ENCODE results near the gene CRYBG1. TPM values are rescaled to one million over a fixed set of nuclear protein-coding genes. Genes with fewer than 3 reads are reported as not detected.

Gene CRYBG1
- total RNA-seq, 1 donor from 2014 or later: 0.06 TPM

GRCh38 chr6:106369739-106370138, 9.2 kb downstream of the CRYBG1 start:
- TF ChIP-seq EZH2phosphoT487 (IDR thresholded peaks at IDR 0.05): no peak
- TF ChIP-seq EZH2 (IDR thresholded peaks at IDR 0.05): no peak
- TF ChIP-seq CTCF (IDR thresholded peaks at IDR 0.05): no peak
- H3K27ac Mint-ChIP-seq: no peak overlapping the region

GRCh38 chr6:106370639-106371038, 10.1 kb downstream of the CRYBG1 start:
- Histone ChIP-seq H3K36me3 (no peaks in the 10 kb centered on the region), H2AFZ (replicated peaks) (no peak overlapping the region), H4K20me1 (ENCODE audit: low read depth) (no peaks in the 10 kb centered on the region), H3K79me2 (ENCODE audit: low read depth) (no peaks in the 10 kb centered on the region), H3K4me3 (no peak overlapping the region), H3K9me3 (ENCODE audit: low read depth) (no peaks in the 10 kb centered on the region), H3K27ac (no peak overlapping the region), H3F3A (ENCODE audit: low read depth) (no peaks in the 10 kb centered on the region), H3K4me2 (no peak overlapping the region), H3K27me3 (no peaks in the 10 kb centered on the region), H3K4me1 (no peaks in the 10 kb centered on the region), H3K9ac (no peak overlapping the region)
- no peaks in the 10 kb centered on the region for H3K9me3 Mint-ChIP-seq
- no peak overlapping the region for H3K27ac Mint-ChIP-seq
- H3K36me3 Mint-ChIP-seq: no peaks in the 10 kb centered on the region
- DNase-seq (ENCODE audit: low spot score): no peak
- H3K4me3 Mint-ChIP-seq: no peak overlapping the region
- H3K27me3 Mint-ChIP-seq (ENCODE audit: insufficient read depth, low read depth): peaks cover 6% of the 10 kb centered on the region
- TF ChIP-seq EZH2 (IDR thresholded peaks at IDR 0.05): no peak
- TF ChIP-seq EZH2phosphoT487 (IDR thresholded peaks at IDR 0.05): no peak
- TF ChIP-seq CTCF (IDR thresholded peaks at IDR 0.05): no peak
- no peaks in the 10 kb centered on the region for H3K4me1 Mint-ChIP-seq

More at GRCh38 chr6:106369739-106370138, 9.2 kb downstream of the CRYBG1 start:
- H3K36me3 ChIP-seq: no peaks in the 10 kb centered on the region
- no peaks in the 10 kb centered on the region for H3K9me3 ChIP-seq (ENCODE audit: low read depth)
- no peaks in the 10 kb centered on the region for H3K4me1 Mint-ChIP-seq
- no peak overlapping the region for H3K4me3 ChIP-seq
- H3K9ac ChIP-seq: no peak overlapping the region
- H3K4me2 ChIP-seq: no peak overlapping the region
- H4K20me1 ChIP-seq (ENCODE audit: low read depth): no peaks in the 10 kb centered on the region
- H3K27me3 ChIP-seq: no peaks in the 10 kb centered on the region
- no peaks in the 10 kb centered on the region for H3K4me1 ChIP-seq
- peaks cover 7% of the 10 kb centered on the region for H3K27me3 Mint-ChIP-seq (ENCODE audit: insufficient read depth, low read depth)
- DNase-seq (ENCODE audit: low spot score): no peak
- no peaks in the 10 kb centered on the region for H3K36me3 Mint-ChIP-seq
- H3K9me3 Mint-ChIP-seq: no peaks in the 10 kb centered on the region
- no peaks in the 10 kb centered on the region for H3K79me2 ChIP-seq (ENCODE audit: low read depth)
- H2AFZ ChIP-seq (replicated peaks): no peak overlapping the region
- no peak overlapping the region for H3K27ac ChIP-seq
- no peak overlapping the region for H3K4me3 Mint-ChIP-seq
- no peaks in the 10 kb centered on the region for H3F3A ChIP-seq (ENCODE audit: low read depth)

GRCh38 chr6:106372838-106373501, 12.5 kb downstream of the CRYBG1 start:
- no peaks in the 10 kb centered on the region for H3K9me3 ChIP-seq (ENCODE audit: low read depth)
- TF ChIP-seq EZH2phosphoT487 (IDR thresholded peaks at IDR 0.05) (no peak), EZH2 (IDR thresholded peaks at IDR 0.05) (no peak), CTCF (IDR thresholded peaks at IDR 0.05) (no peak)
- no peaks in the 10 kb centered on the region for H3K36me3 ChIP-seq
- no peaks in the 10 kb centered on the region for H3K4me1 ChIP-seq
- H3K27me3 ChIP-seq: no peaks in the 10 kb centered on the region
- no peaks in the 10 kb centered on the region for H3K4me1 Mint-ChIP-seq
- H2AFZ ChIP-seq (replicated peaks): no peak overlapping the region
- H3K27ac Mint-ChIP-seq: no peak overlapping the region
- H3K4me3 ChIP-seq: no peak overlapping the region
- H3K79me2 ChIP-seq (ENCODE audit: low read depth): no peaks in the 10 kb centered on the region
- H3K27me3 Mint-ChIP-seq (ENCODE audit: insufficient read depth, low read depth): peaks cover 4% of the 10 kb centered on the region
- no peak overlapping the region for H3K4me3 Mint-ChIP-seq
- H3K9me3 Mint-ChIP-seq: no peaks in the 10 kb centered on the region
- no peaks in the 10 kb centered on the region for H4K20me1 ChIP-seq (ENCODE audit: low read depth)
- no peaks in the 10 kb centered on the region for H3K36me3 Mint-ChIP-seq
- H3F3A ChIP-seq (ENCODE audit: low read depth): no peaks in the 10 kb centered on the region
- DNase-seq (ENCODE audit: low spot score): no peak
- no peak overlapping the region for H3K4me2 ChIP-seq
- no peak overlapping the region for H3K9ac ChIP-seq
- no peak overlapping the region for H3K27ac ChIP-seq

All from neural progenitor cell (in vitro differentiated cells).